OCI-LY1 (cell line): Measurements from ENCODE around the gene MUC2.

Source experiments
- H2AFZ ChIP-seq: fragments of 200-600 bp; sonication (generic), shearing (Covaris generic); 2 replicates; pipeline ENCODE4 v1.6.0; 2014; ENCODE audit warnings: antibody characterized with exemption, mild to moderate bottlenecking, low read length
- H3F3A ChIP-seq: fragments of 200-600 bp; sonication (generic), shearing (Covaris generic); 2 replicates; pipeline ENCODE4 v1.6.0; 2014; ENCODE audit warnings: mild to moderate bottlenecking, antibody characterized with exemption, low read length, moderate library complexity; ENCODE audit not compliant: insufficient read depth
- H3K27ac ChIP-seq: fragments of 200-600 bp; sonication (generic); 2 replicates; pipeline ENCODE4 v1.5.1; 2014; ENCODE audit warnings: low read length, mixed run types, mild to moderate bottlenecking, low read depth; ENCODE audit not compliant: poor library complexity, severe bottlenecking
- H3K27me3 ChIP-seq: fragments of 200-600 bp; sonication (generic); 2 replicates; pipeline ENCODE4 v1.6.0; 2014; ENCODE audit warnings: antibody characterized with exemption, mild to moderate bottlenecking, low read length, moderate library complexity; ENCODE audit not compliant: insufficient read depth
- H3K36me3 ChIP-seq: fragments of 200-600 bp; sonication (generic); 2 replicates; pipeline ENCODE4 v1.6.1; 2014; ENCODE audit warnings: mild to moderate bottlenecking, antibody characterized with exemption, low read length, moderate library complexity, mixed read lengths; ENCODE audit not compliant: insufficient read depth
- H3K4me1 ChIP-seq: fragments of 200-600 bp; sonication (generic); 2 replicates; pipeline ENCODE4 v1.5.1; 2014; ENCODE audit warnings: mild to moderate bottlenecking, low read length, moderate library complexity; ENCODE audit not compliant: insufficient read depth, severe bottlenecking
- H3K4me2 ChIP-seq: fragments of 200-600 bp; sonication (generic), shearing (Covaris generic); 2 replicates; pipeline ENCODE4 v1.6.1; 2014; ENCODE audit warnings: low read length
- H3K4me3 ChIP-seq: fragments of 200-600 bp; sonication (generic); 2 replicates; pipeline ENCODE4 v1.5.1; 2014; ENCODE audit warnings: low read length, low read depth, mild to moderate bottlenecking, mixed read lengths; ENCODE audit not compliant: poor library complexity, severe bottlenecking
- H3K79me2 ChIP-seq: fragments of 200-600 bp; shearing (Covaris generic); 2 replicates; pipeline ENCODE4 v1.6.1; 2016; ENCODE audit warnings: mixed run types, low read length, mixed read lengths; ENCODE audit not compliant: insufficient read depth
- H3K9ac ChIP-seq: fragments of 200-600 bp; sonication (generic), shearing (Covaris generic); 2 replicates; pipeline ENCODE4 v1.6.1; 2014; ENCODE audit warnings: mild to moderate bottlenecking, low read length, mixed read lengths
- H3K9me2 ChIP-seq: fragments of 200-600 bp; sonication (generic), shearing (Covaris generic); 2 replicates; pipeline ENCODE4 v1.6.1; 2014; ENCODE audit warnings: low read depth, mild to moderate bottlenecking, low read length, mixed read lengths
- H3K9me3 ChIP-seq: fragments of 200-600 bp; shearing (Covaris generic); 2 replicates; pipeline ENCODE4 v1.6.1; 2014; ENCODE audit warnings: low read length, mixed read lengths
- H4K20me1 ChIP-seq: fragments of 200-600 bp; sonication (generic), shearing (Covaris generic); 2 replicates; pipeline ENCODE4 v1.6.0; 2016; ENCODE audit warnings: mild to moderate bottlenecking, low read length; ENCODE audit not compliant: insufficient read depth
- CTCF ChIP-seq: fragments of 200-600 bp; sonication (generic), shearing (Covaris generic); IDR thresholded peaks from 2 replicates; pipeline ENCODE4 v1.5.1; 2017; ENCODE audit warnings: mild to moderate bottlenecking, antibody characterized with exemption, low read length, moderate library complexity, mixed read lengths
- EZH2 ChIP-seq: fragments of 200-600 bp; sonication (generic), shearing (Covaris generic); IDR thresholded peaks from 2 replicates; pipeline ENCODE4 v1.8.0; 2017; ENCODE audit warnings: borderline replicate concordance, mixed run types, mild to moderate bottlenecking, antibody characterized with exemption, low read length, moderate library complexity, mixed read lengths

MUC2 gene

GRCh38 chr11:1064167-1064566 is 10.5 kb upstream of the MUC2 start:
- Histone ChIP-seq H3K27ac (no peak overlapping the region), H3K9ac (no peak overlapping the region), H3K4me1 (no peaks in the 10 kb centered on the region), H2AFZ (no peak overlapping the region), H3K4me3 (no peak overlapping the region), H3K9me3 (no peaks in the 10 kb centered on the region), H3K36me3 (no peaks in the 10 kb centered on the region; the same call in 1 of the 2 replicates), H4K20me1 (no peaks in the 10 kb centered on the region), H3K4me2 (no peak overlapping the region), H3K27me3 (peaks cover 4% of the 10 kb centered on the region; the same call in 1 of the 2 replicates), H3K9me2 (no peaks in the 10 kb centered on the region), H3F3A (no peaks in the 10 kb centered on the region), H3K79me2 (no peaks in the 10 kb centered on the region)
- TF ChIP-seq EZH2, result no peak
- no peak for TF ChIP-seq CTCF

GRCh38 chr11:1067812-1068496 is 6.7 kb upstream of the MUC2 start:
- Histone ChIP-seq H3F3A (no peaks in the 10 kb centered on the region), H3K4me1 (no peaks in the 10 kb centered on the region), H3K36me3 (no peaks in the 10 kb centered on the region), H3K9ac (no peak overlapping the region), H3K79me2 (no peaks in the 10 kb centered on the region), H3K4me3 (no peak overlapping the region), H2AFZ (no peak overlapping the region), H4K20me1 (no peaks in the 10 kb centered on the region), H3K4me2 (no peak overlapping the region), H3K27ac (no peak overlapping the region), H3K9me3 (no peaks in the 10 kb centered on the region), H3K27me3 (peaks cover 9% of the 10 kb centered on the region; the same call in 1 of the 2 replicates), H3K9me2 (no peaks in the 10 kb centered on the region)
- TF ChIP-seq EZH2 (no peak), CTCF (no peak)

DNA sequence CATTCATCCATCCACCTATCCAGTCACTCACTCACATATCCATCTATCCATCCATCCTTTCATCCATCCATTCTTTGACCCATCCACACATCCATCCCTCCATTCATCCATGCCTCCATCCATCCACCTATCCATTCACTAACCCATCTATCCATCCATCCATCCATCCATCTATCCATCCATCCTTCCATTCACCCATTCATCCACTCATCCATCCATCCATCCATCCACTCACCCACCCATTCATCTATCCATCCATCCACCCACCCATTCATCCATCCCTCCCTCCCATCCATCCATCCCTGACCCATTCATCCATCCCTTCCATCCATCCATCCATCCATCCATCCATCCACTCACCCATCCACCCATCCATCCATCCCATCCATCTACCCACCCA is 4.9 kb upstream of the MUC2 start:
- H3K9me2 ChIP-seq, result no peaks in the 10 kb centered on the region
- H3F3A ChIP-seq, result no peaks in the 10 kb centered on the region
- no peak overlapping the region for H3K9ac ChIP-seq
- no peaks in the 10 kb centered on the region for H3K79me2 ChIP-seq
- H4K20me1 ChIP-seq, result no peaks in the 10 kb centered on the region
- no peak for TF ChIP-seq CTCF
- no peak for TF ChIP-seq EZH2
- H2AFZ ChIP-seq, result no peak overlapping the region
- no peaks in the 10 kb centered on the region for H3K4me1 ChIP-seq
- no peaks in the 10 kb centered on the region for H3K9me3 ChIP-seq
- peaks cover 22% of the 10 kb centered on the region; the same call in 1 of the 2 replicates for H3K27me3 ChIP-seq
- H3K36me3 ChIP-seq, result no peaks in the 10 kb centered on the region
- H3K4me2 ChIP-seq, result no peak overlapping the region
- no peak overlapping the region for H3K27ac ChIP-seq
- H3K4me3 ChIP-seq, result no peak overlapping the region
